ENCODE results near the gene DBNDD2.

The DBNDD2 gene

GRCh38 chr20:45368221-45368980 is 39.7 kb upstream of the DBNDD2 start:
- no peak overlapping the region for H3K9ac ChIP-seq (ENCODE audit: low read depth, low read length)
- H3K4me1 ChIP-seq (ENCODE audit: control insufficient read depth, insufficient read depth, low read length): peaks cover 10% of the 10 kb centered on the region

GRCh38 chr20:45370571-45371160 is 37.4 kb upstream of the DBNDD2 start:
- H3K4me1 ChIP-seq (ENCODE audit: control insufficient read depth, insufficient read depth, low read length): peaks cover 5% of the 10 kb centered on the region
- H3K36me3 ChIP-seq (ENCODE audit: control insufficient read depth, insufficient read depth, low read length): peaks cover 15% of the 10 kb centered on the region
- H3K27me3 ChIP-seq (ENCODE audit: control insufficient read depth, insufficient read depth, low read length): peaks cover 9% of the 10 kb centered on the region
- no peak overlapping the region for H3K4me3 ChIP-seq (ENCODE audit: low read depth, low read length)
- H3K9me3 ChIP-seq (ENCODE audit: control insufficient read depth, insufficient read depth, low read length): no peaks in the 10 kb centered on the region
- no peak overlapping the region for H3K9ac ChIP-seq (ENCODE audit: low read depth, low read length)

More at GRCh38 chr20:45368221-45368980, 39.7 kb upstream of the DBNDD2 start:
- no peaks in the 10 kb centered on the region for H3K9me3 ChIP-seq (ENCODE audit: control insufficient read depth, insufficient read depth, low read length)
- H3K27me3 ChIP-seq (ENCODE audit: control insufficient read depth, insufficient read depth, low read length): peaks cover 9% of the 10 kb centered on the region
- no peak overlapping the region for H3K4me3 ChIP-seq (ENCODE audit: low read depth, low read length)
- peaks cover 15% of the 10 kb centered on the region for H3K36me3 ChIP-seq (ENCODE audit: control insufficient read depth, insufficient read depth, low read length)

- H3K27me3 ChIP-seq (ENCODE audit: control insufficient read depth, insufficient read depth, low read length): peaks cover 9% of the 10 kb centered on the region
- H3K36me3 ChIP-seq (ENCODE audit: control insufficient read depth, insufficient read depth, low read length): peaks cover 7% of the 10 kb centered on the region
- peak overlapping the region; percentile 68 for H3K4me3 ChIP-seq (ENCODE audit: low read depth, low read length)
- H3K9ac ChIP-seq (ENCODE audit: low read depth, low read length): peak overlapping the region; percentile 37
- H3K4me1 ChIP-seq (ENCODE audit: control insufficient read depth, insufficient read depth, low read length): peaks cover 5% of the 10 kb centered on the region
- no peaks in the 10 kb centered on the region for H3K9me3 ChIP-seq (ENCODE audit: control insufficient read depth, insufficient read depth, low read length)
Measured at GRCh38 chr20:45372241-45372640, 35.8 kb upstream of the DBNDD2 start.

GRCh38 chr20:45372646-45373352 is 35.3 kb upstream of the DBNDD2 start:
- Histone ChIP-seq H3K4me3 (ENCODE audit: low read depth, low read length) (peak overlapping the region; percentile 68), H3K9ac (ENCODE audit: low read depth, low read length) (peak overlapping the region; percentile 37), H3K4me1 (ENCODE audit: control insufficient read depth, insufficient read depth, low read length) (peaks cover 5% of the 10 kb centered on the region), H3K27me3 (ENCODE audit: control insufficient read depth, insufficient read depth, low read length) (peaks cover 9% of the 10 kb centered on the region), H3K36me3 (ENCODE audit: control insufficient read depth, insufficient read depth, low read length) (peaks cover 2% of the 10 kb centered on the region), H3K9me3 (ENCODE audit: control insufficient read depth, insufficient read depth, low read length) (no peaks in the 10 kb centered on the region)

- Histone ChIP-seq H3K4me3 (ENCODE audit: low read depth, low read length) (peak overlapping the region; percentile 68), H3K36me3 (ENCODE audit: control insufficient read depth, insufficient read depth, low read length) (no peaks in the 10 kb centered on the region), H3K27me3 (ENCODE audit: control insufficient read depth, insufficient read depth, low read length) (peaks cover 9% of the 10 kb centered on the region), H3K9me3 (ENCODE audit: control insufficient read depth, insufficient read depth, low read length) (no peaks in the 10 kb centered on the region), H3K9ac (ENCODE audit: low read depth, low read length) (no peak overlapping the region), H3K4me1 (ENCODE audit: control insufficient read depth, insufficient read depth, low read length) (peaks cover 5% of the 10 kb centered on the region)
Measured at GRCh38 chr20:45373353-45374100, 34.6 kb upstream of the DBNDD2 start.

GRCh38 chr20:45374101-45374467 is 34.0 kb upstream of the DBNDD2 start:
- no peaks in the 10 kb centered on the region for H3K36me3 ChIP-seq (ENCODE audit: control insufficient read depth, insufficient read depth, low read length)
- H3K9ac ChIP-seq (ENCODE audit: low read depth, low read length): no peak overlapping the region
- H3K4me3 ChIP-seq (ENCODE audit: low read depth, low read length): peak overlapping the region; percentile 68
- no peaks in the 10 kb centered on the region for H3K9me3 ChIP-seq (ENCODE audit: control insufficient read depth, insufficient read depth, low read length)
- H3K27me3 ChIP-seq (ENCODE audit: control insufficient read depth, insufficient read depth, low read length): peaks cover 9% of the 10 kb centered on the region
- H3K4me1 ChIP-seq (ENCODE audit: control insufficient read depth, insufficient read depth, low read length): peaks cover 5% of the 10 kb centered on the region

GRCh38 chr20:45374966-45375365 is 33.1 kb upstream of the DBNDD2 start:
- H3K9ac ChIP-seq (ENCODE audit: low read depth, low read length): no peak overlapping the region
- H3K4me3 ChIP-seq (ENCODE audit: low read depth, low read length): no peak overlapping the region
- H3K4me1 ChIP-seq (ENCODE audit: control insufficient read depth, insufficient read depth, low read length): peaks cover 5% of the 10 kb centered on the region
- no peaks in the 10 kb centered on the region for H3K9me3 ChIP-seq (ENCODE audit: control insufficient read depth, insufficient read depth, low read length)
- H3K36me3 ChIP-seq (ENCODE audit: control insufficient read depth, insufficient read depth, low read length): no peaks in the 10 kb centered on the region
- peaks cover 9% of the 10 kb centered on the region for H3K27me3 ChIP-seq (ENCODE audit: control insufficient read depth, insufficient read depth, low read length)

- no peak overlapping the region for H3K9ac ChIP-seq (ENCODE audit: low read depth, low read length)
- H3K36me3 ChIP-seq (ENCODE audit: control insufficient read depth, insufficient read depth, low read length): no peaks in the 10 kb centered on the region
- H3K27me3 ChIP-seq (ENCODE audit: control insufficient read depth, insufficient read depth, low read length): peaks cover 9% of the 10 kb centered on the region
- peaks cover 5% of the 10 kb centered on the region for H3K4me1 ChIP-seq (ENCODE audit: control insufficient read depth, insufficient read depth, low read length)
- H3K4me3 ChIP-seq (ENCODE audit: low read depth, low read length): no peak overlapping the region
- H3K9me3 ChIP-seq (ENCODE audit: control insufficient read depth, insufficient read depth, low read length): no peaks in the 10 kb centered on the region
Measured at GRCh38 chr20:45377269-45377668, 30.8 kb upstream of the DBNDD2 start.

GRCh38 chr20:45378191-45378590 is 29.9 kb upstream of the DBNDD2 start, which contains the start of gene TP53TG5:
TSS of gene TP53TG5 (minus strand) at chr20:45378325. CDS start at chr20:45378236, 89 bp downstream.
- H3K36me3 ChIP-seq (ENCODE audit: control insufficient read depth, insufficient read depth, low read length): no peaks in the 10 kb centered on the region
- no peak within 1 kb of the TSS for H3K9ac ChIP-seq (ENCODE audit: low read depth, low read length)
- no peaks in the 10 kb centered on the region for H3K9me3 ChIP-seq (ENCODE audit: control insufficient read depth, insufficient read depth, low read length)
- no peak within 1 kb of the TSS for H3K4me3 ChIP-seq (ENCODE audit: low read depth, low read length)
- H3K4me1 ChIP-seq (ENCODE audit: control insufficient read depth, insufficient read depth, low read length): peaks cover under 1% of the 10 kb centered on the region
- peaks cover 2% of the 10 kb centered on the region for H3K27me3 ChIP-seq (ENCODE audit: control insufficient read depth, insufficient read depth, low read length)

- H3K9ac ChIP-seq (ENCODE audit: low read depth, low read length): no peak overlapping the region
- no peak overlapping the region for H3K4me3 ChIP-seq (ENCODE audit: low read depth, low read length)
- no peaks in the 10 kb centered on the region for H3K9me3 ChIP-seq (ENCODE audit: control insufficient read depth, insufficient read depth, low read length)
- no peaks in the 10 kb centered on the region for H3K4me1 ChIP-seq (ENCODE audit: control insufficient read depth, insufficient read depth, low read length)
- no peaks in the 10 kb centered on the region for H3K27me3 ChIP-seq (ENCODE audit: control insufficient read depth, insufficient read depth, low read length)
- no peaks in the 10 kb centered on the region for H3K36me3 ChIP-seq (ENCODE audit: control insufficient read depth, insufficient read depth, low read length)
Measured at GRCh38 chr20:45387274-45387673, 20.8 kb upstream of the DBNDD2 start.

GRCh38 chr20:45390931-45391330 is 17.2 kb upstream of the DBNDD2 start:
- Histone ChIP-seq H3K4me3 (ENCODE audit: low read depth, low read length) (no peak overlapping the region), H3K9me3 (ENCODE audit: control insufficient read depth, insufficient read depth, low read length) (no peaks in the 10 kb centered on the region), H3K9ac (ENCODE audit: low read depth, low read length) (no peak overlapping the region), H3K36me3 (ENCODE audit: control insufficient read depth, insufficient read depth, low read length) (no peaks in the 10 kb centered on the region), H3K27me3 (ENCODE audit: control insufficient read depth, insufficient read depth, low read length) (no peaks in the 10 kb centered on the region), H3K4me1 (ENCODE audit: control insufficient read depth, insufficient read depth, low read length) (no peaks in the 10 kb centered on the region)
